BLaER1 treated with 17β-estradiol and CSF1 and Interleukin-3, amounts not matched to agents 10 nM and 100 nM (cell line): ENCODE data around the gene SPATS2.
A peak's percentile ranks its signal among the peaks of the same experiment; 100 is the strongest.
"Not testable (repeated sequence)": the region's sequence is repeated elsewhere in the genome, so short reads cannot be mapped to it uniquely, and the experiment has no call there.

Experiments used
- H3K27ac ChIP-seq, 11 experiments: shearing (Covaris generic); formaldehyde crosslinking; 2 replicates each; pipeline ENCODE4 v1.8.1; 2022
- H3K27me3 ChIP-seq, 11 experiments: shearing (Covaris generic); formaldehyde crosslinking; 2 replicates each; pipeline ENCODE4 v1.8.1; 2022
- H3K36me3 ChIP-seq, 11 experiments: shearing (Covaris generic); formaldehyde crosslinking; 2 replicates each; pipeline ENCODE4 v1.8.1; 2022
- H3K4me1 ChIP-seq, 10 experiments: shearing (Covaris generic); formaldehyde crosslinking; 2 replicates each; pipeline ENCODE4 v1.8.1; 2022
- H3K4me2 ChIP-seq, 11 experiments: shearing (Covaris generic); formaldehyde crosslinking; 2 replicates each; pipeline ENCODE4 v1.8.1; 2022
- H3K4me3 ChIP-seq, 10 experiments: shearing (Covaris generic); formaldehyde crosslinking; 2 replicates each; pipeline ENCODE4 v1.8.1; 2022
- H3K9ac ChIP-seq, 11 experiments: shearing (Covaris generic); formaldehyde crosslinking; 2 replicates each; pipeline ENCODE4 v1.8.1; 2022
- H3K9me3 ChIP-seq, 11 experiments: shearing (Covaris generic); formaldehyde crosslinking; replicated peaks in 1 of 11; 2 replicates each; pipeline ENCODE4 v1.8.1; 2022
- H4K20me1 ChIP-seq, 11 experiments: shearing (Covaris generic); formaldehyde crosslinking; 2 replicates each; pipeline ENCODE4 v1.8.1; 2022
- Cebpa-rat ChIP-seq, 11 experiments: shearing (Covaris generic); IDR thresholded peaks; 2 replicates each; pipeline ENCODE4 v1.8.1; 2022

SPATS2 gene

GRCh38 chr12:49327887-49328286 is 39.4 kb upstream of the SPATS2 start:
- Histone ChIP-seq H3K9me3 (no peaks in the 10 kb centered on the region), H3K9ac (no peak overlapping the region), H3K4me2 (no peak overlapping the region), H3K27me3 (peaks cover 23 to 34% (median 30%) of the 10 kb centered on the region in 11 experiments), H3K27ac (no peak overlapping the region), H4K20me1 (peaks cover 0 to 53% (median 30%) of the 10 kb centered on the region in 11 experiments; a peak in 16 of 22 replicates), H3K4me3 (no peak overlapping the region), H3K36me3 (peaks cover 5 to 80% (median 71%) of the 10 kb centered on the region in 11 experiments; a peak in 19 of 22 replicates), H3K4me1 (peaks cover 10 to 17% (median 14%) of the 10 kb centered on the region in 10 experiments)
- no peak for TF ChIP-seq Cebpa-rat (IDR thresholded peaks at IDR 0.05)

- Histone ChIP-seq H3K4me1 (peaks cover 6 to 15% (median 9%) of the 10 kb centered on the region in 10 experiments), H3K36me3 (peaks cover 5 to 80% (median 71%) of the 10 kb centered on the region in 11 experiments; a peak in 19 of 22 replicates), H3K27me3 (peaks cover 33 to 44% (median 40%) of the 10 kb centered on the region in 11 experiments), H3K27ac (no peak overlapping the region), H3K9ac (no peak overlapping the region; a peak in 1 of 22 replicates), H3K9me3 (no peaks in the 10 kb centered on the region), H3K4me3 (no peak overlapping the region), H4K20me1 (peaks cover 0 to 57% (median 30%) of the 10 kb centered on the region in 11 experiments; a peak in 16 of 22 replicates), H3K4me2 (no peak overlapping the region)
- TF ChIP-seq Cebpa-rat (IDR thresholded peaks at IDR 0.05) = no peak
Measured at GRCh38 chr12:49328816-49329215, 38.4 kb upstream of the SPATS2 start.

GRCh38 chr12:49330032-49330619 is 37.1 kb upstream of the SPATS2 start:
- no peak for TF ChIP-seq Cebpa-rat (IDR thresholded peaks at IDR 0.05)
- H3K9ac ChIP-seq = peak overlapping the region in 2 of 11 experiments; percentile 3 to 14; a peak in 2 of 22 replicates

GRCh38 chr12:49330631-49331379 is 36.5 kb upstream of the SPATS2 start:
- Histone ChIP-seq H3K27me3 (peaks cover 52 to 63% (median 59%) of the 10 kb centered on the region in 11 experiments), H3K4me1 (peaks cover 0 to 9% (median 0%) of the 10 kb centered on the region in 10 experiments; a peak in 2 of 20 replicates), H3K9ac (peak overlapping the region in 1 of 11 experiments; percentile 17; a peak in 1 of 22 replicates), H3K4me2 (no peak overlapping the region), H3K27ac (no peak overlapping the region), H3K36me3 (peaks cover 5 to 64% (median 57%) of the 10 kb centered on the region in 11 experiments; a peak in 19 of 22 replicates), H3K4me3 (no peak overlapping the region), H3K9me3 (no peaks in the 10 kb centered on the region), H4K20me1 (peaks cover 0 to 71% (median 35%) of the 10 kb centered on the region in 11 experiments; a peak in 16 of 22 replicates)
- TF ChIP-seq Cebpa-rat (IDR thresholded peaks at IDR 0.05) = no peak

More at GRCh38 chr12:49330032-49330619, 37.1 kb upstream of the SPATS2 start:
- Histone ChIP-seq H3K27ac (no peak overlapping the region), H3K9me3 (no peaks in the 10 kb centered on the region), H3K4me1 (peaks cover 0 to 9% (median 0%) of the 10 kb centered on the region in 10 experiments; a peak in 2 of 20 replicates), H3K4me3 (no peak overlapping the region), H3K4me2 (no peak overlapping the region), H3K36me3 (peaks cover 5 to 71% (median 64%) of the 10 kb centered on the region in 11 experiments; a peak in 19 of 22 replicates), H3K27me3 (peaks cover 46 to 57% (median 53%) of the 10 kb centered on the region in 11 experiments), H4K20me1 (peaks cover 0 to 69% (median 35%) of the 10 kb centered on the region in 11 experiments; a peak in 16 of 22 replicates)

GRCh38 chr12:49331380-49332222 is 35.7 kb upstream of the SPATS2 start:
- peaks cover under 1 to 10% (median 3%) of the 10 kb centered on the region in 10 experiments; a peak in 9 of 20 replicates for H3K4me1 ChIP-seq
- peaks cover 60 to 71% (median 67%) of the 10 kb centered on the region in 11 experiments for H3K27me3 ChIP-seq
- no peak for TF ChIP-seq Cebpa-rat (IDR thresholded peaks at IDR 0.05)
- H3K9ac ChIP-seq = no peak overlapping the region
- no peak overlapping the region; a peak in 1 of 22 replicates for H3K4me2 ChIP-seq
- no peak overlapping the region for H3K27ac ChIP-seq
- H4K20me1 ChIP-seq = peaks cover 0 to 74% (median 41%) of the 10 kb centered on the region in 11 experiments; a peak in 16 of 22 replicates
- no peaks in the 10 kb centered on the region for H3K9me3 ChIP-seq
- H3K36me3 ChIP-seq = peaks cover 5 to 56% (median 49%) of the 10 kb centered on the region in 11 experiments; a peak in 19 of 22 replicates
- H3K4me3 ChIP-seq = no peak overlapping the region

- Histone ChIP-seq H3K4me3 (0 out of 20 replicates have a peak overlapping the region, but pooled peaks of 1 of the 10 experiments have one; percentile 11), H3K27me3 (peaks cover 69 to 80% (median 76%) of the 10 kb centered on the region in 11 experiments), H3K4me1 (peaks cover 4 to 17% (median 8%) of the 10 kb centered on the region in 10 experiments; a peak in 14 of 20 replicates), H3K4me2 (peak overlapping the region in 5 of 11 experiments; percentile 13 to 66 (median 30); a peak in 4 of 22 replicates), H3K9ac (no peak overlapping the region), H4K20me1 (peaks cover 0 to 78% (median 44%) of the 10 kb centered on the region in 11 experiments; a peak in 16 of 22 replicates), H3K36me3 (peaks cover 5 to 48% (median 41%) of the 10 kb centered on the region in 11 experiments; a peak in 19 of 22 replicates), H3K27ac (no peak overlapping the region), H3K9me3 (no peaks in the 10 kb centered on the region)
- TF ChIP-seq Cebpa-rat (IDR thresholded peaks at IDR 0.05) = no peak
Measured at GRCh38 chr12:49332441-49332861, 34.8 kb upstream of the SPATS2 start.

GRCh38 chr12:49332891-49333371 is 34.3 kb upstream of the SPATS2 start:
- H3K27me3 ChIP-seq = peaks cover 74 to 85% (median 81%) of the 10 kb centered on the region in 11 experiments

GRCh38 chr12:49333778-49334177 is 33.5 kb upstream of the SPATS2 start:
- H4K20me1 ChIP-seq = peaks cover 0 to 82% (median 52%) of the 10 kb centered on the region in 11 experiments; a peak in 16 of 22 replicates
- not testable (repeated sequence) for H3K9ac ChIP-seq, H3K9me3 ChIP-seq, H3K4me2 ChIP-seq, H3K27ac ChIP-seq, H3K4me3 ChIP-seq
- peaks cover 82 to 93% (median 89%) of the 10 kb centered on the region in 11 experiments for H3K27me3 ChIP-seq
- peaks cover 4 to 20% (median 11%) of the 10 kb centered on the region in 10 experiments; a peak in 14 of 20 replicates for H3K4me1 ChIP-seq
- H3K36me3 ChIP-seq = peaks cover 4 to 34% (median 28%) of the 10 kb centered on the region in 11 experiments; a peak in 19 of 22 replicates

More at GRCh38 chr12:49332891-49333371, 34.3 kb upstream of the SPATS2 start:
- H3K9ac ChIP-seq = 0 out of 22 replicates have a peak overlapping the region, but pooled peaks of 1 of the 11 experiments have one; percentile 8
- TF ChIP-seq Cebpa-rat (IDR thresholded peaks at IDR 0.05) = no peak
- H3K4me1 ChIP-seq = peaks cover 4 to 18% (median 11%) of the 10 kb centered on the region in 10 experiments; a peak in 14 of 20 replicates
- no peak overlapping the region for H3K27ac ChIP-seq
- H3K9me3 ChIP-seq = no peaks in the 10 kb centered on the region
- 0 out of 20 replicates have a peak overlapping the region, but pooled peaks of 2 of the 10 experiments have one; percentile 6 to 11 for H3K4me3 ChIP-seq
- peaks cover 5 to 43% (median 36%) of the 10 kb centered on the region in 11 experiments; a peak in 19 of 22 replicates for H3K36me3 ChIP-seq
- H4K20me1 ChIP-seq = peaks cover 0 to 83% (median 49%) of the 10 kb centered on the region in 11 experiments; a peak in 16 of 22 replicates
- H3K4me2 ChIP-seq = peak overlapping the region in 6 of 11 experiments; percentile 13 to 66 (median 24); a peak in 6 of 22 replicates
